Fibroblast of the conjunctiva (primary cell): Measurements from ENCODE around the gene EIF4G3.
"Not testable (repeated sequence)": the region's sequence is repeated elsewhere in the genome, so short reads cannot be mapped to it uniquely, and the experiment has no call there.

ENCODE experiments used
- DNase-seq: peaks from one replicate; pipeline ENCODE4 v3.0.0-alpha.2; 2010; ENCODE audit warnings: low read depth

The EIF4G3 gene

DNA sequence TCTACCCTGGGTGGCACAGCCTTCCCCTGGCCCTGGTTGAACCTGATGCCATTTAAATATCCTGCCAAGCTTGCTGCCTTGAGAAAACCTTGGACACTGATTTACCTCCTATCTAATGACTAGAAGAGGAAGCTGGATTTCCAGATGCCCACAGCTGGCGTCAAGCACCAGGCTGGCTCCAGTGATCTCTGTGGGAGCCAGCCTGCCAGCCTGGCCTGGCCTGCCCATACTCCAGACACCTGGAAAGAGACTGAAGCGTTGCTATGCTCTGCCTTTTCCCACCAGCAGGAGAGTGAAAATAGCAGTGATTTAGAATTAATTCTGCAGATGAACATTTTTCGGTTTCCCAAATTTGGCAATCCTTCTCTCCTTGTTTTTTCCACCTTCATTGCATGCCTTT lies 11.5 kb upstream of the EIF4G3 start:
- no peak for DNase-seq

DNA sequence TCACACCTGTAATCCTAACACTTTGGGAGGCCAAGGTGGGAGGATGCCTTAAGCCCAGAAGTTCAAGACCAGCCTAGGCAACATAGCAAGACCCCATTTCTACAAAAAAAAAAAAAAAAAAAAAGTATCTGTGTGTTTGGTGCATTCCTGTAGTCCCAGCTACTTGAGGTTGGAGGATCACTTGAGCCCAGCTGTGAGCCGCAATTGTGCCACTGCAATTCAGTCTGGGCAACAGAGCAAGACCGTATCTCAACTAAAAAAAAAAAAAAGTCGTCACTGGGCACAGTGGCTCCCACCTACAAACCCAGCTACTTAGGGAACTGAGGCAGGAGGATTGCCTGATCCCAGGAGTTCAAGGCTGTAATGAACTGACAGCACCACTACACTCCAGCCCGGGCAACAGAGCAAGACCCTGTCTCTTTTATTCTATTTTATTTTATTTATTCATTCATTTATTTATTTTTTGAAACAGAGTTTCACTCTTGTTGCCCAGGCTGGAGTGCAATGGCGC lies 8.6 kb upstream of the EIF4G3 start:
- DNase-seq: no peak

DNA sequence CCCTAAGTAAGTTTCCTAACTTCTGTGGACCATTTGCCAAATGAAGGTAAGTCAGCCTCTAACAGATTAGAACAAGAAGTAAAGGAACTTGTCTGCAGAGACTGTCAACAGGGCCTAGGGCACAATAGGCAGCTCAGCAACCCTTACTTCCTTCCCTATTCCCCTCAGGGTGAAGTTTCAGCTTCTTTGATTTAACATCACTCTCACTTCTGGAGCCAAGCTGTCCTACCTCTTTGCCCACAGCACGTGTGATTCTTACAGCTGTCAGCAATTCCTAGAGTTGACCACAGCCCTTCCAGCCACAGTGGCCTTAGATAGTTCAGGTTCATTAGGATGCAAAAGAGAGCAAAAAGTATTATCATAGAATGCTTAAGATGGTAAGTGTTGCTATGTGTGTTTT lies 7.6 kb upstream of the EIF4G3 start:
- no peak for DNase-seq

DNA sequence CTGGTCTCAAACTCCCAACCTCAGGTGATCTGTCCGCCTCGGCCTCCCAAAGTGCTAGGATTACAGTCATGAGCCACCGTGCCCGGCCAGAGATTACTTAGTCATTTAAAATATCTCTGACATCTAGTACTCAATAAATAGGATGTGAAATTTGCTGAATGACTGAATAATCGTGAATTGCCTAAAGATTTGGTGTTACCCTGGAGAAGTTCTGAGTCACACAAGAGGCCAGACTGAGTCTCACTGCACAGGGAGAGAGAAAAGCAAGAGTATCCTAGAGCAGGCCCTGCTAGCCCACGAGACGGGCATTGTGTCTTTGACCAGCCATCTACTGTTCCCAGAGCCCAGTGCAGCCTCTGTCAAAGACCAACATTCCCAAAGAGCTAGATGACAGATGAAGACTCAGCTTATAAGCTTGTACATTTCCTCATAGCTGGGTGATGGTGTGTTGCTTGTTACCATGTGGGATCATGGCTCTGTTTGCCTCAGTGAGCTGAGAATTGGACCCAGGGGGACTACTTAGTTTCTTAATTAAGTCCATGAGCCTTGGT lies 5.6 kb upstream of the EIF4G3 start:
- no peak for DNase-seq

DNA sequence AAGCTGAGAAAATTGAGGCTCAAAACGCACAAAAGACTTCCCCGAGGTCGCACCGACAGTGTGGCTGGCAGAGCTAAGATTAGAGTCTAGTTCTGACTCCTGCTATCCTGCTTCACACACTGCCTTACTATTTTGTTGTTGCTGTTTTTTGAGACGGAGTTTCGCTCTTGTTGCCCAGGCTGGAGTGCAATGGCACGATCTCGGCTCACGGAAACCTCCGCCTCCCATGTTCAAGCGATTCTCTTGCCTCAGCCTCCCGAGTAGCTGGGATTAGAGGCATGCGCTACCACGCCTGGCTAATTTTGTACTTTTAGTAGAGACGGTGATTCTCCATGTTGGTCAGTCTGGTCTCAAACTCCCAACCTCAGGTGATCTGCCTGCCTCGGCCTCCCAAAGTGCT lies 1.6 kb upstream of the EIF4G3 start:
- DNase-seq: not testable (repeated sequence)

DNA sequence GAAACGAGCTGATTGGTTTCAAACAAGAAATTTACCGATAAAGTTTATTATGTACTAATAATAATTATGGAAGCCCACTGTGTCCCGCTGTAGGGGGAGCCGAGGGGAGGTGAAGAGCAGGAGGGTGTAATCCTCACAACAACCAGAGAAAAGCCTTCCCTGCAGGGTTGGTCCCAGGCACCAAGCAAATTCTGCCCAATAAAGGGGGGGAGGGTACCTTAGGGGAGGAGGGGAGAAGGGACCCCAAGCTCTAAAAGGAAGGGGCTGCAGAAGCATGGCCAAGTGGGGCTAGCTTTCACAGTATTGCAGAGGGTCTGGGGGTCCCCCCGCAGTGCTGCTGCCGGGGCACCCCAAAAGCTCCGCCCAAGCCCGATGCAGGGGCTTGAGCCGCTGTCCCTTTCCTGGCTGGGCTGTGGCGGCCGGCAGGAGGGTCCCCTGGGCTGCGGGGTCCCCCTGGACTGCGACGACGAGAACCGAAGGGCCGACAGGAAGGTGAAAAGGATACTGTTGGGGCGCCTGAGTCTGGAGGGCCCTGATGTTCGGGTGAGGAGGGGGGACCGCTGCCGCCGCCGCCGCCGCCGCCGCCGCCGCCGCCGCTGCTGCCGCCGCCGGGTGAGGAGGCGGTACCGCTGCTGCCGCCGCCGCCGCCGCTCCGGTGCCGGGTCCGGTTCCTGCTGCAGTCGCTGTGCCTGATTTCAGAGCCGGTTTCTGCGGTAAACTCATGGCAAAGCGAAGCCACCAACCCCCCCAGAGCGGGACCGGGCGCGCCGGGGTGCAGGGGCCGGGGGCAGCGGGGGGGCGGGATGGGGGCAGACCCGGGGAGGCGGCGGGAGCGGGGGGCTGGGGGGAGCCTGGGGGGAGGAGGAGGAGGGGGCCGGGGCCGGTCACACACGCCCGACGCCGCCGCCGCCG lies 771 bp downstream of the EIF4G3 start:
- DNase-seq: no peak

DNA sequence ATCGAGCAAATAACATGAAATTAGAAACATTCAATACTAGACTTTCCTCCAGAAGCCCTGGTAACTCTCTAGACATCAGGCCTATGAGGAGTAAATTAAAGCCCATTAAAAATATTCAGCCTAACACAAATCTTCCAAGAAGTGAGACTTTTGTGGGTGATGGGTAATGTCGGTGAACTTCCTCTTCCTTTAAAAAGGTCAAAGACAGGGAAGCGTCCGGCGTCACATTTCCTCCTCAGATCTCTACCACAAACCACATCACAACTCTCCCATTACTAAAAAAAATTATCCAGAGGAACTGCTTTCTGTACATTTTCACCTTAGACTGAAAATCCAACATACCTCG lies 1.4 kb downstream of the EIF4G3 start:
- no peak for DNase-seq

DNA sequence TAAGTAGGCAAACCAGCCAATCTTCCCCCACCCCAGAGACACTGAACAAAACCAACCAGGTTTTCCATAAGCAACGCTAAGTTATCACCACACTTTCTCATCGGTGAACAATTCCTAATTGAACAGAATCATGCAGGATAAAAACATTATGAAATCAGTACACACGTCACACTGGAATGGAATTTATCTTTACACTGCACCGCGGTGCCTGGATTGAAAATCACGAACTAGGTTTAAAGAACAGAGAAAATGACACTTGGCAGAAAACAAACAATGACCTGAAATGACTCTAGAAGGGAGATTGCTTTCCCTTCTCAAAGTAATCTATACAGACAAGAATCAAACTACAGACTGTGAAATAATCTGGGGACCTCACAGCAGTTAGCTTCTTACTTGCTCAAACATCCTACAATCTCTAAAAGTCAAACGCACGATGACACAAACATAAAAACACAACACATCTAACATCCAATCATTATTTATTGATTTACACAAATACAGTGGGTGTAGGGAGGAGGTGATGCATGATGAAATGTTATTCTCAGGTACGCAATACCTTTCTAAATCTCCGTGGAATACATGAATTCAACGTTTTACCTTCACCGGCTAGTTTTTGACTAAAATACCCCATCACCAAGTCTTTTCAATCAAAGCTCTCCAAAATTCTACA lies 1.9 kb downstream of the EIF4G3 start:
- no peak for DNase-seq

DNA sequence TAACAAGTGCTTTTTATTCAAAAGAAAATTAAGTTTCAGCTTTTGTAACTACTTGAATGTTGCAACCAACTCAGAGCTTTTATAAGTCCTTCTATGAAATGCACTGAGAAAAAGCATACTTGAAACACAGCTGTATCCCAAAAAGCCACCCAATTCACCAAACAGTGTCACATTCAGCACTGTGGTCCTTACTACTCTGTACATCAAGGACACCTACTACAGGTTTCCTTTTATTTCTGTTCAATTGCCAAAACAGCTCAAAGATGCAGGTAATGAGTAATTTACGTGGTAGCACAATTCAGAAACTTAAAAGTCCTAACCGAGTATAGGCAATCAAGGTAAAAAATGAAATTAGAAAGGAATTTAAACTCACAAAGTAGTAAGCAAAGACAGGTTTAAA lies 2.5 kb downstream of the EIF4G3 start:
- no peak for DNase-seq

DNA sequence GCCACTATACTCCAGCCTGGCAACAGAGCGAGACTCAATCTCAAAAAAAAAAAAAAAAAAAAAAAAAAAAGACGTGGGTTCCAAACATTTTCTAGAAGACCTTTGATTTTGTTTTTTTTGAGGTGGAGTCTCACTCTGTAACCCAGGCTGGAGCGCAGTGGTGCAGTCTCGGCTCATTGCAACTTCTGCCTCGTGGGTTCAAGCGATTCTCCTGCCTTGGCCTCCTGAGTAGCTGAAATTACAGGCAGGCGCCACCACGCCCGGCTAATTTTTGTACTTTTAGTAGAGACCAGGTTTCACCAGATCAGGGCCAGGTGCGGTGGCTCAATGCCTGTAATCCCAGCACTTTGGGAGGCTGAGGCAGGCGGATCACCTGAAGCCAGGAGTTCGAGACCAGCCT lies 3.6 kb downstream of the EIF4G3 start:
- not testable (repeated sequence) for DNase-seq

DNA sequence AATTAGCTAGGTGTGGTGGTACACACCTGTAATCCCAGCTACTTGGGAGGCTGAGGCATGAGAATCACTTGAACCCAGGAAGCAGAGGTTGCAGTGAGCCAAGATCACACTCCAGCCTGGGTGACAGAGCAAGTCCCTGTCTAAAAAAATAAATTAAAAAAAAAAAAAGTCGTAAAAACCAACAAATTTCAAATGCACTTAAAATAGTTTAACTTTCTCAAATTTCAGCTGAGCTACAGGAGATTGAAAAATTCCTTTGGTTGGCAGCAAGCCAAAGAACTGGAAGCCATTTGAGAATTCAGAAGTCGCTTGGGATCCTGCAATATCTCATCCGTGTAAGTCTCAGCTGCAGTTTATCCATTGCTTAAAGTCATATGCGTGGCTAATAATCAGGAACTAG lies 5.9 kb downstream of the EIF4G3 start:
- not testable (repeated sequence) for DNase-seq

DNA sequence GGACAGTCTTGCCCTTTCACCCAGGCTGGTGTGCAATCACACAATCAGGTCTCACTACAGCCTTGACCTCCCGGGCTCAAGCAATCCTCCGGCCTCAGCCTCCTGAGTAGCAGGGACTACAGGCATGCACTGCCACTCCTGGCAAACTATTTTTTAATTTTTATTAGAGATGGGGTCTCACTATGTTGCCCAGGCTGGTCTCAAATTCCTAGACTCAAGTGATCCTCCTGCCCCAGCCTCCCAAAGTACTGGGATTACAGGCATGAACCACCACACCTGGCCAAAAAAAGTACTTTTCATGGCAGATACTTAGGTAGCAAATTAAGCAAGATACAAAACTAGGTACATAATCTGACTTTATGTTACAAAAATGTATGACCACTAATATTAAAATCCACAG lies 8.3 kb downstream of the EIF4G3 start:
- DNase-seq: no peak

DNA sequence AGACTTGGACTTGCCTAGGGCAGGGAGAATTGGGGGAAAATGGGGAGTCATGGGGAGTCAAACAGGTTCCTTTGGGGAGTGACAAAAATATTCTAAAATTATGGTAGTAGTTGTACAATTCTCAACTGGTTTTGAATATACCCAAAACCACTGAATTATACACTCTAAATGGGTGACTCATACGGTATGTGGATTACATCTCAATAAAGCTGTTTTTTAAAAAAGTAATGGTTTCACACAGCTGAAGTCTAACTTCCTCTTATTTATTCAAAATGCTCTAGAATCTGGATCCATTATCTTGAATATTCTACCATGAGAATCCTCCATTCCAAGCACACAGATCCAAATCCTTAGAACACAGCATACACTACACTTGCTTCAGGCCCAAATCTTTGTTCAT lies 11.1 kb downstream of the EIF4G3 start:
- no peak for DNase-seq

DNA sequence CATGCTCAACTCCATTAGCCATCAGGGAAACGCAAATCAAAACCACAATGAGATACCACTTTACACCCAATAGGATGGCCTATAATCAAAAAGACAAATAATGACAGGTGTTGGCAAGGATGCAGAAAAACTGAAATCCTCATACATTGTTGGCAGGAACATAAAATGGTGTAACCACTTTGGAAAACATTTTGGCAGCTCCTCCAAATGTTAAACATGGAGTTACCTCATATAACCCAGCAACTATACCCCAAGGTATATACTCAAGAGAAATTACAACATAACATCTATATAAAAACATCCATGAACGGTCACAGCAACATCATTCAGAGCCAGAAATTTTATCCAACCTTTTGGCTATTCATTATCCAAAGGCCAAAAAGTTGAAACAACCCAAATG lies 11.6 kb downstream of the EIF4G3 start:
- no peak for DNase-seq

DNA sequence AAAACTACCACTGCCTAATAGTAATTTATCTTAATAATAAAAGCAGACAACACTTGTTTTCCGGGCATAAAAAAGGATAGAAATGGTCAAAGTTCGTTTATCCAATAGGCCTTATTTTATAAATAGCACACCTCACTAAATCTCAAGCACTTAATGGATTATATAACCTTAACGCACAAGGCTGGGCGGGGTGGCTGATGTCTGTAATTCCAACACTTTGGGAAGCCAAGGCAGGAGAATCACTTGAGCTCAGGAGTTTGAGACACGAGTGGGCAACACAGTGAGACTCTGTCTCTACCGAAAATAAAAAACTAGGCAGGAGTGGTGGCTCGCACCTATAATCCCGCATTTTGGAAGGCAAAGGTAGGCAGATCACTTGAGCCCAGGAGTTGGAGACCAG lies 12.4 kb downstream of the EIF4G3 start:
- DNase-seq: no peak

DNA sequence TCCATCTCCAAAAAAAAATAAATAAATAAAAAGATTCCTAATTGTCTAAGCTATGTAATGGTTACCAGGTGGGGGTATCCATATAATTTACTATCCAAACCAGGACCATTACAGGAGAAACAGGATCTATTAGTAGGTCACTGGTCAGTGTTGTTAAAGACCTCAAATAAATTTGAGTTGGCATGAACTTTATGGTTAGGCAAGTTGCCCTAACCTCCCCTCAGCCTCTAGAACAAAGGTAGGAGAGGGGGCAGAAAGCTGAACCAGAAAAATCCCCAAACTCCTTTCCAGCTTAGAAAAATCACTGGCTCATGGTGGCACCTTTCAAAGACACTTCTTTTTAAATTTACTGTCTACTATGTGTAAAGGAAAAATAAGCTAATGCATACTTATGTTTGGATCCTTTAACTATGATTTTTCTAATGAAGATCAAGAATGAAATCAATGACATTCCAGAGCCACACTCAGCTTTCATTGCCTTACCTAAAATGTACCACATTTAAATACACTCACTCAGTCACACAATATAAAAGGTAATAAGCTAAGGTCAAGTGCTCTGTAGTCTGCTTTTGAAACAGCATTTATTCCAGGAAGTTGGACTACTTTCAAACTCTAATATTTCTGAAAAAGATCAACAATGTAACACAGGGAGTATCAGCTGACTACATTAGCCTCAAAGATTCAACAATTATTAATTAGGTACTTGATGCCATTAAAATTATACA lies 13.8 kb downstream of the EIF4G3 start:
- DNase-seq: no peak

DNA sequence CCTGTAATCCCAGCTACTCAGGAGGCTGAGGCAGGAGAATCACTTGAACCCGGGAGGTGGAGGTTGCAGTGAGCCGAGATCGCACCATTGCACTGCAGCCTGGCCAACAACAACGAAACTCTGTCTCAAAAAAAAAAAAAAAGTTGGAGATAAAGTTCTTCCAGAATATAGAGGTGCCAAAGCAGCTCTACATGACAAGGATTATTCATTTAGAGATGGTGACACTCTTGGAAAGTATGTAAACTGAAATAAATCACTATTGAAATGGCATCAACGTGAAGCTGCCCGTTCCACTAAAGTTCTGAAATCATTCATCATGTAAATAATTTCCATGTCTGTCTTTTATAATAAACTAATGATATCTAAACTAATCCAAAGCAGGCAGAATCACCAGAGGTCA lies 14.9 kb downstream of the EIF4G3 start:
- DNase-seq: no peak

DNA sequence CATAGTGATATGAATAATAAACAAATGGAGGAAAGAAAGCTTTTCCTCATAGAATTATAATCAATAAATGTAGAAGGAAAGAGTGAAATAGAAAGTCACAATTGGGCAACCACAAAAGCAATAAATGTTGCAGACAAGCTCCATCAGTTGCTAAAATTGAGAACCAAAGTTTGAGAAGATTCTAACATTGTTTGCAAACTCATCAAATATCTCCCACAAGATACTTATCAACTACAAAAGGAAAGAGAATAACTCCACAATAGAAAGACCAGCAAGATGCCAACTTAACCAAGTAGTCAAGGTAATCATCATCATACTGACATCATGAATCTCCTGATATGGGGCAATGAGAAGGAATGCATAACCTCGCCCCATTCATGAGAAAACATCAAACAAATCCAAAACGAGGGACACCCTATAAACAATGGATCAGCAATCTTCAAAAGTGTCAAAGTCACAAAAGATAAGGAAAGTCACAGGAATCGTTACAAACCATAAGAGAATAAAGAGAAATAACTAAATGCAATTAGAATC lies 16.4 kb downstream of the EIF4G3 start:
- no peak for DNase-seq

DNA sequence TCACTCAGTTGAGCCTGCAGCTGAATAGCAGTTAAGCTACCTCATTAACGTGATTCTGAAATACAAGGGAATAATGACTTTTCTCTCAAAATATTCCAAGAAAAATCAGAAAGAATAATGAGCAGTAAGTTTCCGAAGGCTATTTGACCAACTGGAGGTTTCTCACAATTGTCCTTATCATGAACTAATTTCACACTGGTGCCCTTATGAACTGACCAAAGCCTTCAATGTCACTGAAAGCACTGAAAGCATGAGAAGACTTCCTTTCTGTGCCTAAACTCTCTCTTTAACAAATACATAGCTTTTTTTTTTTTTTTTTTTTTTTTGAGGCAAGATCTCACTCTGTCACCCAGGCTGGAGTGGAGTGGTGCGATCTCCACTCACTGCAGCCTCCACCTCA lies 18.8 kb downstream of the EIF4G3 start:
- DNase-seq: no peak

DNA sequence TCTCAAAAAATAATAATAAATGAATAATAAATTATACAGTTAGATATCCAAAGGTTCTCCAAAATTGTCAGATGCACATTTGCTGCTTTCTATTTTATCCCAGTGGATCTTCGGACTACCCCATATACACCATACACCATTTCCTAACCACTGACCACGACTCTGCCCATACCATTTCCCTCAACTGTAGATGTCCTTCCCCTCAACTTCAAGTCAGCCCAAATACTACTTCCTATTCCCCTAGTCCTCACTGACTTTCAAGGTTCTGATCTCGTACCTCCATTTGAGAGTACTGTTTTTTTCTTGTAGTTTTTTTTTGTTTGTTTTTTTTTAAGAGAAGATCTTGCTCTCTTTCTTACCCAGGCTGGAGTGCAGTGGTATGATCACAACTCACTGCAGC lies 19.6 kb downstream of the EIF4G3 start:
- DNase-seq: no peak

DNA sequence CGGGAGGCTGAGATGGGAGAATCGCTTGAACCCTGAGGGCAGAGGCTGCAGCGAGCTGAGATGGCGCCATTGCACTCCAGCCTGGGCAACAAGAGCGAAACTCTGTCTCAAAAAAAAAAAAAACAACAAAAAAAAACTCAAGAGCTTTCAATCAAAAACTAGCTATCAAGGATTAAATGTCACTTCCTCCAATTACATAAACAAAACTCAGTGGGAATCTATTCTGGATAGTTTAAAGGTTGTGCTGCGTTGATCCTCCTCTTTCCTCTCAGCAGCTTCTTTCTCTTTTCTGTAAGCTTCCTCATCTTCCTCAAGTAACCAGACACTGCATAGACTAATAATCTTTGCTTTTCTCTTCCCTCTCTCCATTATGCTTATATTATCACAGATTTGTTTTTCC lies 20.7 kb downstream of the EIF4G3 start:
- no peak for DNase-seq

DNA sequence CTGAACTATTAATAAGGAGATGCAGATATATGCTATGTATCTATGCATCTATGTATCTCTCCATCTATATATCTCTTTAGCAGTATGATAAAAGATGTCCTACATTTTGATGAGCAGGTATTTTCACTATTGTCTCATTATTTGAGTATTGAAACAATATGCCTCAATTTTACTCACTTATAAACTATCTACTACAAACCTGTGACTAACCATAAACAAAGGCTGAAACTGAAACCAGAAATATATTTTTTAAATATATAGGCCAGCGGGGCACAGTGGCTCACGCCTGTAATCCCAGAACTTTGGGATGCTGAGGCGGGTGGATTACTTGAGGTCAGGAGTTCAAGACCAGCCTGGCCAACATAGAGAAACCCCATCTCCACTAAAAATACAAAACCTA lies 22.0 kb downstream of the EIF4G3 start:
- no peak for DNase-seq
